GM19099 (cell line): ENCODE data around the gene ZNF414.
A peak's percentile ranks its signal among the peaks of the same experiment; 100 is the strongest.

Experiments
- POLR2A ChIP-seq: IDR thresholded peaks from 3 replicates; pipeline ENCODE4 v1.6.1; 2011; ENCODE audit warnings: low read depth; ENCODE audit not compliant: insufficient read length; ENCODE audit errors: extremely low read depth

The ZNF414 gene, protein sequence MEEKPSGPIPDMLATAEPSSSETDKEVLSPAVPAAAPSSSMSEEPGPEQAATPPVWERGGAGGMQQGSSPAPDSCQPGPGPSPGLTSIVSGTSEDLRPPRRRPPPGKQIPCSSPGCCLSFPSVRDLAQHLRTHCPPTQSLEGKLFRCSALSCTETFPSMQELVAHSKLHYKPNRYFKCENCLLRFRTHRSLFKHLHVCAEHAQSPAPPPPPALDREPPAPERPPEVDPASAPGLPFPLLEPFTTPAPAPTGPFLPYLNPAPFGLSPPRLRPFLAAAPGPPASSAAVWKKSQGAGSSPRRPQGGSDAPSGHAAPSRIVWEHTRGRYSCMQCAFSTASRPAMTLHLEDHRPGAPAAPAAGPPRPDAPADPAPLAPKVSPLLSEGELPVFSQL

DNA sequence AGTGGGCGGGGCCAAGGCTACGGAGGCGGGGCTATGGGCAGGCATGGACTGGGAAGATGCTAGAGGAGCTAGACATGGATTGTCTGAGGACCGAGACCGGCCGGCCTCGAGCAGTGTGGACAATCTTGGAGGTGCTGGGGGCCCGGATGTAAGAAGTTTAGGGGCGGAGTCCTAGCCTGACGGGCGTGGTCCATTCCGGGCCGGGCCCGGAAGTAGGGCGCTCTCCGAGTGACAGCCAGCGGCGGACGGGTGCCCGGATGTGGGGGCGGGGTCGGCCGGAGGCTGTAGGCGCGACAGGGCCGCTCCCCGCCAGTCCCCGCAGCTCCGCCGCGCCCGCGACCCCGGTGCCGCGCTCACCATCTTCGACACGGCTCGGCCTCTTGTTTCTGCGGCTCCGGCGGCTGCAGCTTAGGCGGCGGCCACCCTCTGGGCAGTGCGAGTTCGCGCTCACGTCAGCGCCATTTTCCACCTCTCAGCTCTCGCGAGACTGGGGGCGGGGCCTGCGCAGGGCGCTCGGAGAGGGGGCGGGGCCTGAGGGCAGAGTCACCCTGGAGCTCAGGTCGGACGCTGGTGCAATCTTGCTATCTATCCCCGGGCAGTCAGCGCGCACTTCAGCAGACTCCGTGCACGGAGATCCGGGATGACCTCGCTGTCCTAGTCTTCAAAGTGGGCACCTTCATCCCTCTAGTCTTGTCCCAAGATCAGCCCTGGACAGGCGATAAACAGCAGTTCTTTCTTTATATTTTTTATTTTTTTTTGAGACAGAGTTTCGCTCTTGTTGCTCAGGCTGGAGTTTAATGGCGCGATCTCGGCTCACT lies at the start of gene ZNF414:
TSS of gene ZNF414 (minus strand) at position 481 of the 818 bp plus-strand sequence. CDS start at position 360, 121 bp downstream.
- peak; percentile 92 for TF ChIP-seq POLR2A

DNA sequence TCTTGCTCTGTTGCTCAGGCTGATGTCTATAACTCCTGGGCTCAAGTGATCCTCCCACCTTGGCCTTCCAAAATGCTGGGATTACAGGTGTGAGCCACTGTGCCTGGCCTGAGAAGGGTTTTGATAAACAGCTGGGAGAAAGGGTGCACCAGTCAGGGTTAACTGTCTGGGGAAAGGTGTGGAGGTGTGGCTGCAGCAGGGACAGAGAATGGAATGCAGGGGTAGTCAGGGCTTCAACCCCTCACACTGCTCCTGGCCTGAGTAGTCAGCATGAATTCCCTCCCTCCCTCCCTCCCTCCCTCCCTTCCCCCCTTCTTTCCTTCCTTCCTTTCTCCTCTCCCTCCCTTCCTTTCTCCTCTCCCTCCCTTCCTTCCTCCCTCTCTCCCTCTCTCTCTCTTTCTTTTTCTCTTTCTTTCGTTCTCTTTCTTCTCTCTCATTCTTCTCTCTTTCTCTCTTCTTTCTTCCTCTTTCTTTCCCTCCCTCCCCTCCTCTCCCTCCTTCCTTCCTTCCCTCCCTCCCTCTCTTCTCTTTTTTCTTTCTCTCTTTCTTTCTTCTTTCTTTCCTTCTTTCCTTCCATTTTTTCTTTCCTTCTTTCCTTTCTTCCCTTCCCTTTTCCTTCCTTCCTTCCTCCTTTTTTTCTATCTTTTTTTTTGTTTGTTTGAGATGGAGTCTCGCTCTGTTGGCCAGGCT lies 47.3 kb upstream of the ZNF414 start:
- no peak for TF ChIP-seq POLR2A

DNA sequence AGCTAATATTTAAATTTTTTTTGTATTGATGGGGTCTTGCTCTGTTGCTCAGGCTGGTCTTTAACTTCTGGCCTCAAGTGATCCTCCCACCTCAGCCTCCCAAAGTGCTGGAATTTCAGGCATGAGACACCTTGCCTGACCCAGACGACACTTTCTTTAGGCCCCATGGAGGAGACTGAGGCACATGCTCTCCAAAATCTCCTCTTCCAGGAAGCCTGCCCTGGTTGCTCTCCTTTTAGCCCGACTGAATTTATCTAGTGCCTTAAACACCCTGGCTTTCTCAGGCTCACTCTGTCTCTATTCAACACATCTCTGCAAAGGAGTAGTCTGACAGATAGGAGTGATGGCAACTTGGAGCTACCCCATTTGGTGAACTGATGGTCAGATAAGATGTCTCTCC lies 44.4 kb upstream of the ZNF414 start:
- no peak for TF ChIP-seq POLR2A

DNA sequence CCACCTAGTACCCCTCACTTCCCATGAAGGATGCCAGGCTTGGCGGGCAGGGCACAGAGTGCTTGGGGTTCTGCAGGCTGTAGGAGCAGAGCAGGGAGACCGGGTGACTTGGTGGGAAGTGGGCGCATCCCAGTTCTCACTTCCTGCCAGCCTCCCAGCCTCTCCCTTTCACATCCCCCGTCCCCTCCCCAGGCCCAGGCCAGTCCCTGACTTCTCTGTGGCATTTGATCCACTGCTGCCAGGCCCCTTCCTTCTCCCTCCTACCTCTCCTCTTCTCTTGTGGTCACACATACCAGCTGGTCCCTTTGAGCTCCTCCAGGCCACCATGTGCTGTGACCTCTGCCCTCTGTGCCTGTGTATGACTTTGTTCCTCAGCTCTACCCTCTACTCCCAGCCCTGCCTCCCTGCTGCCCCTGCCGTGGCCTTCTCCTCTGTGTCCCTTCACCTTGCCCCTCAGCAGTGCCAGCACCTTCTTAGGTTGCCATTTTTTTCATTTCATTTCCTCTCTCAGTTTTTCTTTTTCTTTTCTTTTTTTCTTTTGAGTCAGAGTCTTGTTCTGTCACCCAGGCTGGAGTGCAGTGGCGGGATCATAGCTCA lies 43.8 kb upstream of the ZNF414 start:
- TF ChIP-seq POLR2A = no peak

DNA sequence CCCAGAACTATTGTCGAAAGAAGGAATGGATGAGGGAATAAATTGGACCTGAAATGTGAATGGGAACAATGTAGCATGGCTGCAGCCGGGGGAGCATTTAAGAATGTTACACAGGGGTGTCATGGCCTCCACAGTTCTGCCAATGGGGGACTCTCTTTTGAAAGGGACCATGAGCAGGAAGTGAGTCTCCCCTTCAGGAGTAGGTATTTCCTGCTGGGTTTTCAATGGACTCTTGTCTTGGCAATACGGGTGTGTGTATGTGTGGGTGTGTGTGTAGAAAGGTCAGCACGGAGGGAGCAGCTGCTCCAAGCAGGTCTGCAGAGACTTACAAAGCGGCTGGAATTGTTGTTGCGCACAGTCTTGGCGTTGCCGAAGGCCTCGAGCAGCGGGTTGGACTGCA lies 38.8 kb upstream of the ZNF414 start:
- no peak for TF ChIP-seq POLR2A

DNA sequence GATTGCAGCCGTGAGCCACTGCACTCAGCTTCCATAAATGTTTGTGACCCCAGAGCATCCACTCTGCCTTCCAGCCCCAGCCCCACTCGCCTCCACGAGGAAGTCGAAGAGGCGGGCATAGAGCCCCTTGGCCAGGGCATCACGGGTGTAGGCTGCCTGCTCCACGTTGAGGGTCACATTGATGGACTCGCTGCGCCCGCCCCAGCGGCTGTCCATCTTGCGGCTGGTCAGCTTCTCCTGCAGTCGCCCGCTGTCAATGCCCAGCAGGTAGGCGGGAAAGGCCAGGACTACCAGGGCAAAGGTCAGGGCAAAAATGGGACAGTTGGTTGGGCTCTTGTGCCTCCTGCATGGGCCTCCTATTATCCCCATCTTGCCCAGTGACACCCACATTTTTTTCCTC lies 36.1 kb upstream of the ZNF414 start:
- TF ChIP-seq POLR2A = no peak

DNA sequence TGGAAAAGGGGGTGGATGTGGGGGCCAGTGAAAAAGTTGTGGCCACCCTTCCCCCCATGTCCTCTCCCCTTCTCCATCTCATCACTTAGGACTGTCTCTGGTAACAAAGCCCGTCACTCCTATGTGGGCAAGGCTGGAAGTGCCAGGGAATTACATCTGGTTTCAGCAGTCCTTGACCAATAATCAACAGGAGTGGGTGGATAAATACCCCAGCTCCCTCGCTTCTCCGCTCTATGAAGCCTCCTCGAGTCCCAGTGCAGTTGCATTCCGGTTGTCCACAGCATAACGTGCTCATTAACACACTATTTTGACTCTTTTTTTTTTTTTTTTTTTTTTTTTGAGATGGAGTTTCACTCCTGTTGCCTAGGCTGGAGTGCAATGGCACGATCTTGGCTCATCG lies 31.8 kb upstream of the ZNF414 start:
- no peak for TF ChIP-seq POLR2A

DNA sequence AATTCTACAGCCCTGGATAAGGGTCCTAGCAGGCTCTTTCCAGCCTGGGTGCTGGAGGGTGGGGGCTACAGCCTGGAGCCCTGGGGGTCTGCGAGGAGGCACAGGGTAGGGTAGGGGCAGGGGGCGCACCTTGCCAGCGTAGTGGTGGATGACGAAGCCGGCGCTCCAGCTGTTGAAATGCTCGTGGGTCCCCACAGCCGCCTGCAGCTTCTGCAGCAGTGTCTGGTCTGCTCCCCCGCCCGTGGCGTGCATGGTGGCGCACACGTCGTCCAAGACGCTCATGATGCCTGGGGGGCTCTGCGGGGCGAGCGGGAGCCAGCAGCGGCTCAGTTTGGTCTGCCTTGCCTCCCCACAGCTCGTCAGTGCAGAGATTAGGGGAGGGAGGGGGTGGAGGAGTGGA lies 30.2 kb upstream of the ZNF414 start:
- TF ChIP-seq POLR2A = no peak

DNA sequence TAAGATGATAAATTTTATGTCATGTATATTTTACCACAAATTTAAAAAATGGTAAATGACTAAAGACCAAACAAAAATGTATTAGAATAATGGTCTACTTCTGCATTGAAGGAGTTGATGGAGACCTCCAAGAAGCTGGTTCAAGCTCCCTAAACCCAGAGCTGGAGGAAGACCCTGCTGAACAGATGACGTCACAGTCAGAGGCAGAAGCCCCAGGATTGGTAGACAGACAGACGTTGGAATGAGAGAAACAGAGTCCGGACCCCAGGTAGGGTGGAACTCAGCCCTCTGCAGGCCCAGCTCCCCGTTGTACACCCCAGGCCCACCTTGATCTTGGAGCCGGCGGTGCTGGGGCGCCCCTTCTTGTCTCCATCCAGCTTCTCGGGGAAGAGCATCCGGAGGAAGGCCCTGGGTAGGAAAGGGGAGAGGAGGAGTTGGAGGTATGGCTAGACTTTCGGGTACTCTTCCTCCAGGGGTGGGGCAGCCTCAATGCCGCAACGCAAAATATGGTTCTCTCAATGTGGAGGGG lies 25.7 kb upstream of the ZNF414 start:
- TF ChIP-seq POLR2A = no peak

DNA sequence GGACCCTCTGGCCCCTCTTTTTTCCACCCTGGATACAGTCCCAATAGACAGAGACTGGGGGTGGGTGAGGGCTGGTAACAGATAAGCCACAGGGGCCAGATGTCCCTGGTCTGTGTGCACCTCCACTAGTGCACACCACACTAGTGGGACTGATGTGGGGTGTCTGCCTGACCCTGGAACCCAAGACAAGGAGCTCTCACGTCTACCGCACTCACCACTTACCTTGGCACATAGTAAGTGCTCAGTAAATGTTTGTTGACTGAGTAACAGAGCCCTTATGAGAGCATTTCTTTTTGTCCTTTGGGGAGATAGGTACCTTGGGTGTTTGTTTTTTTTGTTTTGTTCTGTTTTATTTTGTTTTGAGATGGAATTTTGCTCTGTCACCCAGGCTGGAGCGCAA lies 23.1 kb upstream of the ZNF414 start:
- no peak for TF ChIP-seq POLR2A

DNA sequence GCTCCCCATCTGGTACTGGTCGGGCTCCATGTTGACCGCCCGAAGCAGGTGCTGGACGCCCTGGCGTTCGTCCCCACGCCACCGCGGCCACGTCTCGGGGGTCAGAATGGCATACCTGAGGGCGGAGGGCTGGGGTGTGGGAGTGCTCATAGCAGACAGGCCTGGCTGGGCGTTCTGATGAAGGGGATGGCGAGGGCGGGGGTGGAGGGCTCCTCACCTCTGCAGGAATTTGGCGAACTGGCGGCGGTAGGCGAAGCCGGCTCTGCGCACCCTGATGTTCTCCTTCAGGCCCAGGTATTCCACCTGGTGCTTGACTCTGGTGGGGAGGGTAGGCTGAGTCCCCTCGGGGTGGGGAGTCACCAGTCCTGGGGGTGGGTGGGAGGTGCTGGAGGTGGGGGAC lies 22.3 kb upstream of the ZNF414 start:
- TF ChIP-seq POLR2A = no peak

DNA sequence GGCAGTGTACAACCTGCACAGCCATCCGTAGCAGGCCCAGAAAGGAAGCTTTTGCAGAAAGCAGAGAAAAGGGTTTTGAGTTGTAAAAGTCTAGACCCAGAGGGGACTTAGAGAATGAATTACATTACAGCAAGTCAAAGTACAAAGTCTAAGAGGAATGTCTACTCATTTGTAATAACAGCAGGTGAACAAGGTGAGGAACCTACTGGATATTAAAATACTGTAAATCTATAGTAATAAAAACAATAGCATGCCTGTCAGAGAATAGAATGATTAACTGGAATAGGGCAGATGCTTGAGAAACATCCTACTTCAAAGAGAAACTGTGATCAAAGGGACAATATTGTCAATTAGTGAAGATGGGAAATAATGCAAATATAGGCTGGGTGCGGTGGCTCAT lies 18.3 kb upstream of the ZNF414 start:
- TF ChIP-seq POLR2A = no peak

DNA sequence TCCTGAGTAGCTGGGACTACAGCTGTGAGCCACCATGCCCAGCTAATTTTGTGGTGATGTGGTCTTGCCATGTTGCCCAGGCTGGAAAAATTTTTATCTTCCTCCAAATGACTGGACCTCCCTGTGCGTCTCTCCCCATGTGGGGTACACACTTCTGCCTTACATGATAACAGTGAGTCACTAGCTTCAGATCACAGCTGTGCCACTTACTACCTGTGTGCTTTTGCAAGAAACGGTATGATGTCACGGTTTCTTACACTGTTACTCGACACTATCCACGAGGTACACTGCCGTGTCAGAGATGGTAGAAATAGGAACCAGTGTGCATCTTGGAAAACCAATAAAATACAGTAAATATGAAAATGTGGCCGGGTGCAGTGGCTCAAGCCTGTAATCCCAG lies 17.5 kb upstream of the ZNF414 start:
- TF ChIP-seq POLR2A = no peak

DNA sequence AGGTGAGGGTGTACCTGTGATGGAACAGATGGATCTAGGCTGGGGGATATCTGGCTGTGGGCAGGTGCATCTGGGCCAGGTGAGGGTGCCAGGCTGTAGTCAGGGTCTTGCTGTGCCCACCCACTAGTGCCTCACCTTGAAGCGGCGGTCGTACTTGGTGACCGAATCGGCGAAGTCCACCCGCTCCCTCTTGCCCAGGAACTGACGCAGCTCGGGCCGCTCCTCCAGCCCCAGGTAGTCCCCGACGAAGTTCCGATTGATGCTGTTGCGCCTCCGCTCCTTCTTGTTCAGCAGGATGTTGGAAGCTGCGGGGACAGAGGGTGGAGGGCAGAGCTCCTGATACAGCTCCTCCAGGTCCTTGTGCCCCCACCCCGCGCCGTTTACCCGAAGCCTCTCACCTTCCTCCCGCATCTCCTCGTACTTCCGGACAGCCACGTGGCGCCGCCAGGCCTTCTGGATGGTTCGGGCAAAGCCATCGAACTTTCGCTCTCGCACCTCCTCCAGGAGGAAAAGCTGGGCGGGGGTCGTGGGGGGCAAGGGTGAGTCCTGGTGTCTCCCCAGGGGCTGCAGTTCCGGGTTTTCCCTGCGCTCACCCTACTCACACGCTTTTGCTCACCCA lies 16.2 kb upstream of the ZNF414 start:
- no peak for TF ChIP-seq POLR2A
